Lung microvascular endothelial cell (primary cell): Measurements from ENCODE around the gene SHISA4. TPM values are rescaled to one million over a fixed set of nuclear protein-coding genes. Genes with fewer than 3 reads are reported as not detected.

Experiments
- DNase-seq, 2 donors: peaks; one replicate each; pipeline versions ENCODE4 v3.0.0 to v3.0.0-alpha.2; 2010; ENCODE audit warnings: low read depth in 2 of 2
- total RNA-seq: library from RNA; depleted of rRNA; stranded (reverse); fragments of >200 nt; gene quantifications from 2 replicates; pipeline ENCODE4 v1.2.1, GENCODE V29; 2014

Gene SHISA4
- total RNA-seq, 1 donor from 2014 or later: 9.1 TPM

DNA sequence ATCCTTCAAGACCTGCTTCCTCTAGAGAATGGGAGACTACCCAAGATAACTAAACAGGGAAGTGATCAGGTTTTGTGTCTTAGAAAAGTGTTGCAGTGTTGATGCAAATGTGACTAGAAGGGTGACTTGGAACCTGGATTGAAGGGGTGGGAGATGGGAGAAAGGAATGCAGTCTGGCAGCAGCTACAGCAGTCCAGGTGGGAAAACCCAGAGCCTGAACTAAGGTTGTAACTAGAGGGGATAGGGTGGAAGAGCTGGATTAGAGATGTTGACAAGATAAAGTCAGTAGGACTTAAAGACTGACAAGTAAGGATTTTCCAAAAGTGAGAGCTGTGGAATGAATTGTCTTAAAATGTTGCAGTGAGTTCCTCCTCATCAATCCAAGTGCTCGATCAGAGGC lies 7.1 kb upstream of the SHISA4 start:
- no peak for DNase-seq

DNA sequence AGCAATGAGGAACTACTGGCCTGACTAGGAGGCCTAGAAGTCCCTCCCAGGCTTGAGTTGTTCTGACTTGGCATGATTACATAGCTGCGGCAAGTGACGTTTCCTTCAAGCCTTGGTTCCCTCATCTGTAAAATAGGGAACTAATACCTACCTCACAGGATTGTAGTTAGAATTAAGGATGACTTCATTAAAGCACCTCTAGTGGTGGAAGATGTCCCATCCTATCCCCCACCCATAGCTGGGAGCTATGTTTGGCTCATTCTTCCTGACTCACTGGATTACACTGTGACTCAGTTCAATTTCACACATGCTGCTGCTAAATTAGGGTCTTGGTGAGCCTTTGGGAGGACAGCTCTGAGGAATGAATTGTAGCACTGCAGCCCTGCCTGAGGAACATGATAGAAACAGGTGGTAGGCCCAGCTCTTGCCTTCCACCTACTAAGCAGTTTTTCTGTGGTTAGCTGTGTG lies 6.0 kb upstream of the SHISA4 start:
- DNase-seq: peak in 1 of 2 donors; percentile 43

DNA sequence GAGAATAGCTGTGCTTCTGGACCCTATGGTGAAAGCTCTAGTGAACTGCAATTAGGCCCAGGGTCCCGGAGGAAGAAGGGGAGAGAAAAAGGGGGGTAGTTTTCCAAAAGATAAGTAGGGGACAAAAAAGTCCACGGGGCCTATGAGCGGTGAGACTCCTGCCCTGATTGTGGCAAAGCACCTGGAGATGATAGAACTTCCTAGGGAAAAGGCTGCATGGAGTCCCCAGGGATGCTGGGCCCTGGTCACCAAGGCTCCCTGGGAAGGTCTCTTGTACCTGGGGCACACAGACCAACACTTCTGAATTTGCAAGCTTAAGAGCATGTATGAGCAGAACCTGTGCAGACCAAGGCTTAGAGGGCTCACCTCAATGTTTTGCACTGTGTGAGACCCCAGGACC lies 5.4 kb upstream of the SHISA4 start:
- no peak for DNase-seq

DNA sequence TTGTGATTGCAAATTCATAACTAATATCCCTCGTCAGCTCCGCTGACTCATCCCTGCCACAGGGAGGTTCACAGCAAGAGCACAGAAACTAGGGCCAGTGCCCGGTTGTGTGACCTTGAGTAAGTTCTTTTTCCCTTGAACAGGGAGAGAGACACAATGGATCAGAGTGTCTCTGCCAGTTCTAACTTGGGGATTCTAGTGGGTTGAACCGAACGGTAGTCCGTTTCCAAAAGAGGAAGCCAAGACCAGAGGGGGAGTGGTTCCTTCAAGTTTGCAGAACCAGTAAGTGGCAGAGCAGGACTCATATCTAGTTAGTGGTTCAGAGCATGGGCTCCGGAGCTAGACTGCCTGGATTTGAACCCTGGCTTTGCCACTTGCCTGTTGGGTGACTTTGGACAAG lies 4.9 kb upstream of the SHISA4 start:
- peak; percentile 51 to 61 for DNase-seq

DNA sequence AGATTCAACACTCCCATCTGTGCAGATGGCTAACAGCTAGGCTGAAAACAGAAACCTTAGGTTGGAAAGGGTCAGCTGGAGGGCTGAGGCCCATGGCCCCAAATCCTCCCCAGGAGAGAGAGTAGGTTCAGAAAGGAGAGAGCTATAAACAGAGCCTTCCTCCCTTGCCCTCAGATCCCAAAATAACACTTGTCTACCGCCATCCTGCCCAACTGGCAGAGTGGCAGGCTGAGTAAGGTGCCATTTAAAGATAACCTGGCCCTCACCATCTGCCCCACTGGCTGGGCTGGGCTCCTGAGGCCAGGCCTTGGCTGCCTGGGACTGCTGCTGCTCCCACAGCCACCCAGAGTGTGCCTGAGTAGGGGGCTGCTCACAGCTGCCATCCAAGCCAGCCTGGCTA lies 4.3 kb upstream of the SHISA4 start:
- no peak for DNase-seq

DNA sequence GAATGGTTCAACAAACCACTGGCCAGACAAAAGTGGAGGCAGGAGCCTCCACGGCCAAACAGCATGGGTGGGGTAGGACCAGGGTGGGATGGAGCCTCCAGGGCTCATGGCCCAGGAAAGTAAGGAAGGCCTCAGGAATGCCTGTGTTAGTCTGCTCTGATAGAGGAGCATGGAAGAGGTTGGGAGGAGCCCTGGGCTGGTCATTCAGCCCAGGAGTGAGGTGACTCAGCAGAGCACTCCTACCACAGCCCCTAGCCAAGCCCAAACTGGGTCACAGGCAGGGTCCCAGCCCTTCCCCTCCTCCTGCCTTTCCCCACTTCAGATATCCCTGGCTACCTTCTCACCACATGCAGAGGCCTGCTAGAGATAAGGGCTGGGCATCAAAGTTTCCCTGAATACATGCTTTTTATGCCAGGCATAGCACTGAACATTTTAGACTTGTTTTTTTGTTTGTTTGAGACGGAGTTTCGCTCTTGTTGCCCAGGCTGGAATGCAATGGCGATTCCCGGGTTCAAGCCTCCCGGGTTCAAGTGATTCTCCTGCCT lies 3.1 kb upstream of the SHISA4 start:
- DNase-seq: no peak

DNA sequence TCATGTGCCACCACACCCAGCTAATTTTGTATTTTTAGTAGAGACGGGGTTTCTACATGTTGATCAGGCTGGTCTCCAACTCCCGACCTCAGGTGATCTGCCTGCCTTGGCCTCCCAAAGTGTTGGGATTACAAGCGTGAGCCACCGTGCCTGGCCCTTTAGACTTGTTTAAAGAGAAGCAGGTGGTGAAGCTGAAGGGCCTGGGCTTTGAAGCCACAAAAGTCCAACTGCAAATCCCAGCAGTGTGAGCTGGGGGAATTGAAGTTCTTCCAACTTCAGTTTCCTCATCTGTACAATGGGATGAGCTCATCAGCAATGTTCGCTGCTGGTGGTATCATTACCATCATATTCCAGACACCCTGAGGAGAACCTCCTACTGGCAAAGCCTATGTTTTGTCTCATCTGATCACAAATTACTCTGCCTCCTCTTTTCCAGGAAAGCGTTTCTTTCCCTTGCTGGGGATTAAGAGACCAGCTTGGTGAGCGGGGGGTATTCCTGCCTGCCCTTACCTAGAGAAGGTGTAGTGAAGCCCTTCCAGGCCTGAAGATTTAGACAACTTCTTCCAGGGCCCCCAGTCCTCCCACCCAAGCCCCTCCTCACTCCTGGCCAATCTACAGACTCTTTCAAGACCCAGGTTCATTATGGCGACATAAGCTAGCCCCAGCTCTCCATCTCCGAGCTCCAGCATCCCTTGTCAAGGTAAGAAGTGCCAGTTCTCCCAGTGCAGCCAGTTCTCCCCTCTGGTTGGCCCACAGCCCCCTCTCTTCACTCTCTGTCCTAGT lies 2.4 kb upstream of the SHISA4 start:
- DNase-seq: no peak

DNA sequence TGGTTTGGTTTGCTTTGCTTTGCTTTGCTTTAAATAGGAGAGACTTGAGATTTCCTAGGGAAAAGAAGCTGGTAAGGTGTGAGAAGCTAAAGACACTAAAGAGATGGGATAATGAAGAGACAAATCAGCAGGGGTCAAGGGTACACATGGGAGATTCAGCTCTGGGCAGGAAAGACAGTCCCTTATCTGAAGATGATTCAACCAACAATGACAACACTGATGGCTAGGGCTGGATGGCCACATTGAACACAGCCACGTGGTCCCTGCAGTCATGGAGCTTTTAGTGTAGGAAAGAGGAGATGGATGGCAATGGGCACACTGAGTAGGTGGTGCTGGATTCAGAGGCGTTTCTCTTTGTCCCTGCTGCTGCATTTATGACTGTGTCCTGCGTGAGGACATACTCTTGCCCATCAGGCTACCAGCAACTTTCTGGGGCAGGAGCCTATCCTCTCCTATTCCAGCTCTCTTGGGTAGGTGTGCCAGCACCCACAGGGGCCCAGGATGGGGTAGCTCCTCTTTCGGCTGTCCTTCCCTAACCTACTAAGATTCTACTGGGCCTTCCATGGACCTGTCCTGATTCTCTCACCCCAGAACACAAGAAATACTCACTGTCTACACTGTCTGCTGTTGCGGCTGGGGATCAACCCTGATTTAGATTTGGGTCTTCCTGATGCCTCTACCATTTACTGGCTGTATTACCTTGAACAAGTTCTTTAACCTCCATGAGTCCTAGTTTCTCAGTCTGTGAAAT lies 1.4 kb upstream of the SHISA4 start:
- no peak for DNase-seq

DNA sequence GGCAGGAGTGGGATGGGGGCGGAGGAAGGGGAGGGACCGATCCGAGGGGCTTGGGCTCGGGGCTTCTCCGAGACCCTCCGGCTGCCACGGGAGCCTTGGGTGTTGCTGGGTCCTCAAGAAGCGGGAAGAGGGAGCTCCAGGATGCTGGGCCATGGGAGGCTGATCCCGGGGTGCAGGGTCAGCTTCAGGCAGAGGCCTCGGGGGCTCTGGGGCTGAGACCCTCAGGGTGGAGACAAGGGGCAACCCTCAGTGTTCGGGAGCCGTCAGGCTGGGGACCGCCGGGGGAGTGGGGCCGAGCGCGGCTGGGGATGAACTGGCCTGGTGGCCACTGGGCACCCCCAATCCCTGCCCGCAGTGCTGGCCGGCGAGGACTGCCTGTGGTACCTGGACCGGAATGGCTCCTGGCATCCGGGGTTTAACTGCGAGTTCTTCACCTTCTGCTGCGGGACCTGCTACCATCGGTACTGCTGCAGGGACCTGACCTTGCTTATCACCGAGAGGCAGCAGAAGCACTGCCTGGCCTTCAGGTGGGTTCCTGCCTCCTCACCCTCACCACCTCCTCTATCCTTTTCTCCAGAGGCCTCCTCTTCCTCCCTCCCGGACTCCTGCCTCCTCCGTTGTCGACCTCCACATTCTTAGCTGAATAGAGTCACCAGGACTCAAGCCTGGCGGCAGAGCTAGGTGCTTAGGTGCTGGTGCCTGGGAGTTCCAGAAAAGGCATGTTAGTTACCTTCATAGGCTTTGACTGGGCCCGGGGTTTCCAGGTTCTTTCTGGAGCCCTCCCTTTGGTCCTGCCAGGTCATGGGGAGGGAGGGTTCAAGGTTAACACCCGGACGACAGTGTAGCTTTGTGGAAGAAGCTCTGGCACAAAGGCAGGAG lies 631 bp downstream of the SHISA4 start:
- DNase-seq: no peak

DNA sequence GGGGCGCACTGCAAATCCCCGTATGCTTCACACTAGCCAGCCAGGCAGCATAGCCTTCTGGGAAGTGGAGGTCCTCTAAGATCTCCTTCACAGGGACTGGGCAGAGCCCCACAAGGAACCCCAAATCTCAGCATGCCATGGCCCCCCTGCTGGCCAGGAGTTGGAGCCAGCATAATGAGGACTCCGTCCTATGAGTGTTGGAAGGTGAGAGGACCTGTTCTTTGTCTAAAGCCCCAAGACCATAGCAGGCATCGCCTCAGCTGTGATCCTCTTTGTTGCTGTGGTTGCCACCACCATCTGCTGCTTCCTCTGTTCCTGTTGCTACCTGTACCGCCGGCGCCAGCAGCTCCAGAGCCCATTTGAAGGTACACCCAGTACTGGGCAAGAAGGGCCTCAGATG lies 1.5 kb downstream of the SHISA4 start:
- no peak for DNase-seq

DNA sequence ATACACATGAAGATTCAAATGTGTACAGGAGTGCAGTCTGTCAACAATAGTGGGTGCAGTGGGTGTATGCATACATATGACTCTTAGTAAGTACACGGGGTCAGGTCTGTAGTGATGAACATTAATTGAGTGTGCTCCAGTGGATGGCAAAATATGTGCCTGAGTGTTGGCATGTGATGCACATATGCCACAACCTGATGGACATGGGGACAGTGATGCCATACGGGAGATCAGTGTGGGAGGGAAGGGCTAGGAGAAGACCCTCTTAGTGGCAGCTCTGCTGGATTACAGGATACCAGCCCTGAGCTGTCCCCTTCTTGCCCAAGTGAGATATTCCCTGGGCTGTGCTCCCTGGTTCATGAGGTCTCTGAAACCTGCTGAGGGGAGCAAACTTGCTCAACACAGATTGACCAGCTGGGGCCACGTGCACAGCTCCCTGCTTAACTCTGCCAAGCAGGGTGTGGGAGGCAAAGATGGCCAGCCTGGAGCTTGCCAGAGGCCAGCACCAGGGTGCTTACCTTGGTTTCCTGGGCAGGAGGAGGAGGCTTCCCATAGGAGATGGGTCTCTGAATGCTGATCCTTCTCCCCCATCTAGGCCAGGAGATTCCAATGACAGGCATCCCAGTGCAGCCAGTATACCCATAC lies 2.2 kb downstream of the SHISA4 start:
- no peak for DNase-seq

DNA sequence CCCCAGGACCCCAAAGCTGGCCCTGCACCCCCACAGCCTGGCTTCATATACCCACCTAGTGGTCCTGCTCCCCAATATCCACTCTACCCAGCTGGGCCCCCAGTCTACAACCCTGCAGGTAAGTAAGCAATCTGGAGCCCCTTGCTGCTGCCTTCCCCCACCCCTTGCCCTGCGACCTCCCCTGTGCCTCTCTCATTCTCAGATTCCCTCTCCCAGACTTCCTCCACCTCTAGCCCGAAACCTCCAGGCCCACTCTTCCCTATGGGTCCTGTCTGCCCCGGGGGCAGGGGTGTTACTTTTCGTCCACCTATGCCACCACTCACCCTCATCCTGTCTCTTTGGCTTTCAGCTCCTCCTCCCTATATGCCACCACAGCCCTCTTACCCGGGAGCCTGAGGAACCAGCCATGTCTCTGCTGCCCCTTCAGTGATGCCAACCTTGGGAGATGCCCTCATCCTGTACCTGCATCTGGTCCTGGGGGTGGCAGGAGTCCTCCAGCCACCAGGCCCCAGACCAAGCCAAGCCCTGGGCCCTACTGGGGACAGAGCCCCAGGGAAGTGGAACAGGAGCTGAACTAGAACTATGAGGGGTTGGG lies 2.9 kb downstream of the SHISA4 start:
- no peak for DNase-seq

DNA sequence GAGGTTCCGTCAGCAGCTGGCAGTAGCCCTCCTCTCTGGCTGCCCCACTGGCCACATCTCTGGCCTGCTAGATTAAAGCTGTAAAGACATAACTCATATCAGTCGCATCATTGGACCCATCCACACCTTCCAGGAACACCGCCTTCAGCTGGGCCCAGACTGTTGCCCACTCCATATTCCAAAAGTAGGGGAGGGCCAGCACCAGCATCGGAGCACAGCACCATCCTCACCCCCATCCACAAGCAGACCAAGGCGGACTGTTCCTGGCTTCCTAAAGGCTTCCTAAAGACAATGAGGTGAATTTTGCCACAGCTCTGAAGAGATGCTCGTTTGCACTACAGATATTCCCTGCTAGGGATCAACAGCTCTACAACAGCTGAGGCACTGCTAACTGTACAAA lies 3.5 kb downstream of the SHISA4 start:
- no peak for DNase-seq

DNA sequence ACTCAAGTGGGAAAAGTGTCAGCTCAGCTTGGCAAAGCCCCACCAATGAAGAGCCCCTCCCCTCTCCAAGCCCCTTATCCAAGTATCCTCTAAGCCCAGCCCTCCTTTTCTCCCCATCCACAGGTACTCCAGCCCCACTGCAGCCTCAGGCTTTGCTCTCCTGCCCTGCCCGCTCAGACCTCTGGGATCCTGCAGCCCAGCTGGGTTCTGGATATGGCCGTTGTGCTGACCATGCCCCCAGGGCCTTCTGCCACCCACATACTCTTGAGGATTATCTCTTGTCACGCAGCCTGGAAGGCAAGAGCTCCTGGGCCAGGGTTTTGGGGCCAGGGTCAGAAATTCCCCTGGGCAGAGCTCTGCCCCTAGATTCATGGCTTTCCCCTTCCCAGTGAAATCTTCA lies 4.7 kb downstream of the SHISA4 start:
- no peak for DNase-seq

DNA sequence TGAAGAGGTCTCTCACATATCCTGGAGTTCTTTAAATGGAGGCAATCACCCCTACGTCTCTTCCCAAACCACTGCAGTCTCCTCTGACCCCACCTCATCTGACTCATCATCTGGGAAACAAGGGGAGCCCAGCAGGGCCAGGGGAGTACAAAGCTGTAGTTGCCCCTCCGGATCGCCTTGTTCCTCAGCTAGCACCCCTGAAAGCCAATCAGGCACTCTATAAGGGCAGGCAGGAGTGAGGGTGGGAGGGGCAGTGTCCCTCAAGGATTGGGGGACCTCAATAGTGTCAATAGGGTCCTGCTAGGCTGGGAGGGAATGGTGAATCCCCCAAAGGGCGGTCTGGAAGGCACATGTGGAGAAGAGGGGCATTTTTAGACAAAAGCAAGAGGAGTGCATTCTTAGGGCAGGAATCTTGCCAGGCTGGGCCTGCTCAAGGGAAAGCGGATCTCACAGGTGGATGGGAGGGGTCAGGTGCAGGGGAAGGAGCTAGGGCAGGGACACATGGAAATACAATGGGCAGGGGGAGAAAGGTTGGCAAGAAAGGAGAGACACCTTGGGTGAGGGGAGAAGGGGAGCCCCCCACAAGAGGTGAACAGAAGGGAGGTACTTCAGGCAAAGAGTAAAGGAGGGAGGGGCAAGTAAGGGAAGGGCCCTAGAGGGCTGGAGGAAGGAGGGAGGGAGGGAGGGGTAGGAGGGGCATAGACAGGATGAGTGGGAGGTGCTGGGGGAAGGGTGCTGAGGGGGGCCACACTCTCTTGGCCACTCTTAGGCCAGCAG lies 5.8 kb downstream of the SHISA4 start:
- DNase-seq: no peak

DNA sequence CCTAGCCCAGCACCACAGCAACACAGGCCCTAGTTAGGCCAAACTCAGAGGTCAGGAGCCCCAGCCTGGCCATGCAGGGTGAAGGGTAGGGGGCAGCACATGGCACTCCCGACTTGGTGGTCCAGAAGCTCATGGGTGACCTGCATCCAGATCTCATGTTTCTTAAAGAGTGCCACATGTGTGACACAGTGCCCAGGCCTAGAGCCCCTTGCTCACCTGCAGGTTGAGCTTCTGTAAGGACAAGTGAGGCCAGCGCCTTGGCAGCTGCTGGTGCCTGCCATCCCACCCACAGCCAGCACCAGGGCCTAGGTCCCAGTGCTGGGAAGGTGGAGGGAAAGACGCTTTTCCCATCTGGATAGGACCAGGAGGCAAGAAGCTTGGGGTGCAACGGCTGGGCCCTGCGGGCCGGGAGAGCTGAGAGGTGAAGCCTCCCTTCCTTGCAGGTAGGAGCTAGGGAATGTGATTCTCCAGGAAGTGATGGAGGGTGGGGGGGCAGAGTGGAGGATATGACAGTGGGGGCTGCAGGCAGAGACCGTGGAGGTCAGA lies 6.5 kb downstream of the SHISA4 start:
- no peak for DNase-seq

DNA sequence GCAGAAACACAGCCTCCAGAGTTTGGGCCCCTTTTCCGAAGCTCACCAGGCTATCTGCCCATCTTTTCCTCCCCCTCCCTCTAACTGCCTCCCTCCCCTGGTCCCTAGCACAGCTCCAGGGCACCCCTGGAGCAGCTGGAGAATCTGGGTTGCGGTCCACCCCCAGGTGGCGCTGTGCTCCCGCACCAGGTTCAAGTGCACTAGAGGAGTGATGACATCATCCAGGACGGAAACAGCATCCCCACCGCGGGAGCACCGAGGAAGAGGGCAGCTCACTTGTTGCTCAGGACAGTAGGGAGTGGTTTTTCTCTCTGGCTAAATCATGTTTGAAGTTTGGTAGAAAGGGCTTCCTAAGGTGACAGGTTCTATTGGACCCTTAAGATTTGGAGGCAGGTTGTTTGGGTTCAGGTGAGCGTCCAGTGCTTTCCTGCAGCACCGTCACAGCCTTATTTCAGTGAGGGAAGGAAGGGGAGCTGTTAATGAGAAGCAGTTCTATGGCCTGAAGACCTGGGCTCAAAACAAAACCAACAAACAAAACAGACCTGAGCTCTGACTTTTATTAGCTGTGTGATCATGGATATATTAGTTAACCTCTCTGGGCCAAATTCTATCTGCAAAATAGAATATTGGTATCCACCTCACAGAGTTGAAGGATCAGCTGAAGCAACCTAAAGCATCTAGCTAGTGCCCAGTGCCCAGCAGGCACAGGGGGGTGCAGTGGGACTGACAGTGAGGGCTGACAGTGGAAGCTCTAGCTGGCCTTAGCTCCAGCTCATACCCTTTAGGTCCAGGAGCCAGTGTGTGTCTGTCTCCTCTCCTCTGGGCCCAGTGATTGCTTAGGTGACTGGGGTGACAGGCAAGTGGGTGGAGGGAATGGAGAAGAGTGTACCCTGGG lies 7.5 kb downstream of the SHISA4 start:
- peak; percentile 92 for DNase-seq

DNA sequence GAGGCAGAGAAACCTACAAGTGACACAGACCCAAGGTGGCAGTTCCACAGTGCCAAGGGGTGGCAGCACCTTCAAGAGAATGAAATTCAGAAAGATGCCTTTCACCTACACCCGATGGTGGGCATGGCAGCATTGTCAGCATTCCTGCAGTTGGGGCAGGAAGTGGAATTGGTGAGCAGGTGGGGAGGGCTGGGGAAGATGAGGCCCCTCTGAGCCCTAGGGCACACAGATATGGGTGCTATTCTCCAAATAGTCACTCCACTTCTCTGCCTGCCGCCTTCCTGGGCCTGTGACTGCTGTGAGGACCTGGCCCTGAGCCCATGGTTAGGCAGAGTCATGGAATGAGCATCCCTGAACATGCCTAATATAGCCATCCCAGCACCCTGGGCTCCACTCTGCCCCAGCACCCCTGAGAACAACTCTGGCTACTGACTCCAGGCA lies 8.3 kb downstream of the SHISA4 start:
- DNase-seq: peak in 1 of 2 donors; percentile 20
